DND-41 (cell line): ENCODE measurements around the gene MAN1A1.

Experiments used
- EZH2 ChIP-seq: IDR thresholded peaks from 3 replicates; pipeline ENCODE4 v1.6.1; 2012; ENCODE audit warnings: borderline replicate concordance, low read depth, mild to moderate bottlenecking, moderate library complexity, low read length, inconsistent platforms; ENCODE audit not compliant: severe bottlenecking
- TF ChIP-seq, protein P1 (sequence below): IDR thresholded peaks from 2 replicates; pipeline ENCODE4 v1.5.1; 2012; ENCODE audit warnings: borderline replicate concordance, low read length, moderate library complexity, mild to moderate bottlenecking; ENCODE audit not compliant: poor library complexity, severe bottlenecking; ENCODE audit errors: extremely low read depth

DNA sequence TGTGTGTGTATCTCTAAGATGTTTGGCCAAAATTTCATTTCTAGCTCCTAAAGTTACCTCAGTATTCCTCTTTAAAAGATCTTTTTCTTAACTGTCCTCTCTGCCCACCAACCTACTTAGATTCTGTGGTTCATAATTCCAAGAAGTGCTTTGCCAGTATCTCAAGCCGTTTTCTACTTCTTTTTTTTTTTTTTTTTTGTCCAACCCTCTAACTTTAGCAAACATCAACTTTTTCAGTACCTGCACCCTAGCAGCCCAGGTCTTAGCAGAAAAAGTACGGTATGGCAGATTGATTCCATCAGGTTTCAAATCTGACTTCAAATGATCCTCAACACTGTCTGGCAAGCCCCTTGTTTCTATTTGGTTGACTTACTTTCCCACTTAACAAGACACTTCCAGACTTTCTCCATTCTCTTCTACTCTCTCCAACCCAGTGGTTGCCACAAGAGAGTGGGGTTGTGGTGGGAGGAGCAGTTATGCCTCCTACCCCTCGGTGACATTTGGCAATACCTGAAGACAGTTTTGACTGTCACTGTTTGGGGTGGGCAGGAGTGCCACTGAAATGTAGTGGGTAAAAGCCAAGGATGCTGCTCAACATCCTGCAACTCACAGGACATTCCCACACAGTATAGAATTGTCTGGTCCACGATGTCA lies 10.8 kb upstream of the MAN1A1 start:
- no peak for TF ChIP-seq EZH2
- TF ChIP-seq, protein P1, sequence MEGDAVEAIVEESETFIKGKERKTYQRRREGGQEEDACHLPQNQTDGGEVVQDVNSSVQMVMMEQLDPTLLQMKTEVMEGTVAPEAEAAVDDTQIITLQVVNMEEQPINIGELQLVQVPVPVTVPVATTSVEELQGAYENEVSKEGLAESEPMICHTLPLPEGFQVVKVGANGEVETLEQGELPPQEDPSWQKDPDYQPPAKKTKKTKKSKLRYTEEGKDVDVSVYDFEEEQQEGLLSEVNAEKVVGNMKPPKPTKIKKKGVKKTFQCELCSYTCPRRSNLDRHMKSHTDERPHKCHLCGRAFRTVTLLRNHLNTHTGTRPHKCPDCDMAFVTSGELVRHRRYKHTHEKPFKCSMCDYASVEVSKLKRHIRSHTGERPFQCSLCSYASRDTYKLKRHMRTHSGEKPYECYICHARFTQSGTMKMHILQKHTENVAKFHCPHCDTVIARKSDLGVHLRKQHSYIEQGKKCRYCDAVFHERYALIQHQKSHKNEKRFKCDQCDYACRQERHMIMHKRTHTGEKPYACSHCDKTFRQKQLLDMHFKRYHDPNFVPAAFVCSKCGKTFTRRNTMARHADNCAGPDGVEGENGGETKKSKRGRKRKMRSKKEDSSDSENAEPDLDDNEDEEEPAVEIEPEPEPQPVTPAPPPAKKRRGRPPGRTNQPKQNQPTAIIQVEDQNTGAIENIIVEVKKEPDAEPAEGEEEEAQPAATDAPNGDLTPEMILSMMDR: no peak
